Measurements from ENCODE around the gene EEF1AKMT4. TPM values are rescaled to one million over a fixed set of nuclear protein-coding genes. Genes with fewer than 3 reads are reported as not detected.

Gene EEF1AKMT4
- 4.3 and 4.7 TPM in 2 replicates for total RNA-seq

- DNase-seq (ENCODE audit: low read depth), result peak; percentile 95
These were observed at the start of gene EEF1AKMT4 for GRCh38 chr3:184249412-184250166. EEF1AKMT4 (plus strand) TSS chr3:184249672; CDS start chr3:184249695, 23 bp downstream.

DNA sequence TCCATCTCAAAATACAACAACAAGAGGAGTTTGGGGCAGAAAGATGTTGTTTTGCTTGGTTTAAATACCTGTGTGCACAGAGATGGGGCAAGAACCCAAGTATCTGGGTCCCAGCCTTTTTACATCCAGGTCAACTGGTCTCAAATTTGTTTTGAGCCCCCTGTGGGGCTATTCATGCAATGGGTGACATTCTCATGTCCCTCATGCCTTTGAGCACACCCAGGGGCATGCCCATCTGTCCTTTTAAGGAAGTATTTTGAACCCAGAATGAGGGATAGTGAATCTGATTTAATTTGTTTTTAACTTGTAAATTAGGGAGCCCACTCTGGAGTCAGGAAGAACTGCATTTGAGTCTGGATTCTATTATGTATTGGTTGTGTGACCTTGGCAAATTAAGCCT is 48.6 kb upstream of the EEF1AKMT4 start:
- DNase-seq (ENCODE audit: low read depth), result no peak

DNA sequence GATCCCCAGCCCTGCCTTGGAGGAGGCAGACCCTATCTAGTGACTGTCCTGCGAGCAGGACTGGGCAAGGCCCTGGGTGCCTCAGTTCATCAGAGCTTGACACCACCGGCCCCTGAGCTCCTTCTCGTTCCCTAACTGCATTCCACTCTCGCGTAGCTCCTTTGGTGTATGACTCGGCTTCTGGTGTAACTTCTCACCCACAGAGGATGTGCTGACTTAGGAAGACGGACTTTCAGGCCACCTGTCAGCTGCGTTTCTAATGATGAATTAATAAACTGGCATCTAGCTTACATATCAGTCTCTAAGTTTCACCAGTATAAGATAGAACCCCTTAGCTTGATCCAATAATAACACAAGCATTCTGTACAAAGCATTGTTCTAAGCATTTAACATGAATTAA is 45.9 kb upstream of the EEF1AKMT4 start:
- no peak for DNase-seq (ENCODE audit: low read depth)

DNA sequence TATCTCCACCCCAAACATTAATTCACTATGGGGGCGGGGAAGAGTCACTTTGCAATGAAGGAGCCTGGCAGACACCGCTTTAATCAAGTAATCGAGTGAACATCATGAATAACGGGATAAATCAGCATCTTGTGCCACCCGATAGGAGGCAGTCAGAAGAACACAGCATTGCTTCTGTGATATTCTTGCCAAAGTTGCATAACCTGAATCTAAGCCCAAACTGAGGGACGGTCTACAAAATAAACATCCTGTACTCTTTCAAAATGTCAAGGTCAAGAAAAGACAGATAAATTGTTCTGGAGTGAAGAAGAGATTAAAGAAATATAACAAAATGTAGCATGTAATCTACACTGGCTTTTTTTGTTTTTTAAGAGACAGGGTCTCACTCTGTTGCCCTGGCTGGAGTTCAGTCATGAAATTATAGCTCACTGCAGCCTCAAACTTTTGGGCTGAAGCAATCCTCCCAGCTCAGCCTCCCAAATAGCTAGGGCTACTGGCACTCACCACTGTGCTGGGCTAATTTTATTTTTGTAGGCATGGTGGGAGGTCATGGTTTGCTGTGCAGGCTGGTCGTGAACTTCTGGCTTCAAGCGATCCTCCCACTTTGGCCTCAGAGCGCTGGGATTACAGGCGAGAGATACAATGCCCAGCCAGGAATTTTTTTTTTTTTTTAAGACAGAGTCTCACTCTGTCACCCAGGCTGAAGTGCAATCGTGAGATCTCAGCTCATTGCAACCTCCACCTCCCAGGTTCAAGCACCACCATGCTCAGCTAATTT is 40.1 kb upstream of the EEF1AKMT4 start:
- no peak for DNase-seq (ENCODE audit: low read depth)

DNA sequence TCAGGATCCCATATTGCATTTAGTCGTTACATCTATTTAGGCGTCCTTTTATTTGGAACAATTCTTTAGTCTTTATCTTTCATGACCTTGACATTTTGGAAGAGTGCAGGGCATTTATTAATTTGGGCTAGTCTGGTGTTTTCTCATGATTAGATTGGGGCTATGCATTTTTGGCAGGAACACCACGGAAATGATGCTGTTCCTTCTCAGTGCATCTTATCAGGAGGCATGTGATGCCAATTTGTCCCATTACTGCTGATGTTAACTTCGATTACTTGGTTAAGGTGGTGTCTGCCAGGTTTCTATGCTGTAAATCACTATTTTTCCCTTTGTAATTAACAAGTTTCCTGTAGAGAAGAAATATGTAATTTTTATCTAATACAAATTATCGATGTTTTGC is 38.2 kb upstream of the EEF1AKMT4 start:
- no peak for DNase-seq (ENCODE audit: low read depth)

GRCh38 chr3:184211718-184212117 is 37.8 kb upstream of the EEF1AKMT4 start:
- DNase-seq (ENCODE audit: low read depth), result no peak

DNA sequence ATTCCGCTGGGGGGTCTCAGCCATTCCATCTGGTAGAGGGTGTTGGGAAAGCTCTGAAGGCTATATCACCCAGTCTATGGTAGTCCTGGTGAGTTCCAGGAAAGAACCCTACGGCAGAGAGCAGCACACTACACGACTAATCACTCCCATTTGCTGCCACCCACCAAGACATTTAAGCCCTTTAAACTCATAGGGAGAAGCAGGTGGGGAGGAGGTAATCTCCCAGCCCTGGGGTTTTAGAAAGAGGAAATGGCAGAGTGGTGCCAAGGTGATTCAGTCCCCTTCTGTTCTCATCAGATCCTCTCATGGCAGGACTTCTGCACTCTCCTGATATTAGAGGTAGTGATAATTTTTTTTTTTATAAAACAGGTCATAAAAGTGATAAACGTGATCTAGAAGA is 30.7 kb upstream of the EEF1AKMT4 start:
- no peak for DNase-seq (ENCODE audit: low read depth)

- no peak for DNase-seq (ENCODE audit: low read depth)
These were observed 27.0 kb upstream of the EEF1AKMT4 start for GRCh38 chr3:184222521-184222920.

GRCh38 chr3:184223946-184224345 is 25.5 kb upstream of the EEF1AKMT4 start:
- DNase-seq (ENCODE audit: low read depth), result no peak

GRCh38 chr3:184227481-184227935 is 22.0 kb upstream of the EEF1AKMT4 start:
- DNase-seq (ENCODE audit: low read depth), result no peak

DNA sequence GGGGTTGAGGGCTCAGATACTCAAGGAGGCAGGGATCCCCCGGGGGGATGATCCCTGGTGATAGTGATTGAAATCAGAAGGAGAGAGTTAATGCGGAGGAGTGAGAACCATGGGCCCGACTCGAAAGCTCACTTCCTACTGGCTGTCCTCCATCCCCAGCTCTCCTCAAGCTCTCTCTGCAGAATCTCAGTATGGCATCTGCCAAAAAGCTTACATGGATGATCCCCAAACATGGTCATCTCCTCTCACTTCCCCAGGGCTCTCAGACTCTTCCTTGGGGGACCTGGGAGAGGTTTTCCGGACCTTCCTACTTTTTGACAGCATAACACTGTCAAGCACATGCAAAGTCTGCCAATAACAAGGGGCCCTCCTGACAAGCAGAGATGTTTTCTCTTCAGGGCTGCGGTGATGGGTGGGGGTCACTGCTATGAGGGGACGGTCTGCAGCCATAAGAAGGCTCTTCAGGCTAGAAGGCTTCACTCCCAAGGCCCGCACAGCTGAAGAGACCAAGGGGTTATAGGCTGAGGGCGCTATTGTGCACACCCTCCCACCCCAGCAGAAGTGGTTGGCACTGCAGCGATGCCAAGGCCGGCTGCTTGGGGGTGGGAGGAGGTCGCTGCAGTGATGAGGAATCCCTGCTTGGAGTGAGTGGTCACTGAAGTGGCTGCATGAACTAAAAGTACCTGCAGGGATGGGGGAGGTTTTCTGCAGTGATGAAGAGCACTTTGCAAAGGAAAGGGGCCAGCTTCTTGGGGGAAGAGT is 20.9 kb upstream of the EEF1AKMT4 start:
- DNase-seq (ENCODE audit: low read depth), result no peak

GRCh38 chr3:184229394-184230080 is 19.9 kb upstream of the EEF1AKMT4 start, which contains the start of gene VWA5B2:
VWA5B2 (plus strand) TSS chr3:184229585; CDS start chr3:184230529, 944 bp downstream.
- DNase-seq (ENCODE audit: low read depth), result no peak

DNA sequence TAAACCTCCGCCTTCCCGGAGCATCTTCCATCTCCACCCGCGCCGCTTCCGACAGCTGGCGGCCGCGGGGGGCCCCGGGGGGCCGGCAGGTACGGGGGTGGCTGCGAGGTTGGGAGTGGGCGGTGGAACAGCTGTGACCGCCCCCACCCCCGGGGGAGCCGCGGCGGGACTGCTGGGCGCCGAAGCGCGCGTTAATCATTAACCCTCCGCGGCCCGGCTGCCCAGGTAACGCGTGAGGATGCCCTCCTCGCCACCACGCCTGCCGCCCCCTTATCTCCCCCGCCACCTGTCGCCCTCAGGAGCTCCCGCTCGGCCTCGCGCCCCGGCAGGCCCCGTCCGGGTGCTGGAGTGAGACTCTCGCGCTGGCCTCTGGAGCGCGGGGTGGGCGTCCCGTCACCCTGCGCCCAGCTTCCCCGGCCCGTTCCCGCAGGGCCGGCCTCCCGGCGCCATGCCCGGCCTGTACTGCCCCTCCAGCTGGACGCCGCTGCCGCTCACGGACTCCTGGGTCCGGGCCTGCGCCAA is 19.3 kb upstream of the EEF1AKMT4 start:
- DNase-seq (ENCODE audit: low read depth), result no peak

DNA sequence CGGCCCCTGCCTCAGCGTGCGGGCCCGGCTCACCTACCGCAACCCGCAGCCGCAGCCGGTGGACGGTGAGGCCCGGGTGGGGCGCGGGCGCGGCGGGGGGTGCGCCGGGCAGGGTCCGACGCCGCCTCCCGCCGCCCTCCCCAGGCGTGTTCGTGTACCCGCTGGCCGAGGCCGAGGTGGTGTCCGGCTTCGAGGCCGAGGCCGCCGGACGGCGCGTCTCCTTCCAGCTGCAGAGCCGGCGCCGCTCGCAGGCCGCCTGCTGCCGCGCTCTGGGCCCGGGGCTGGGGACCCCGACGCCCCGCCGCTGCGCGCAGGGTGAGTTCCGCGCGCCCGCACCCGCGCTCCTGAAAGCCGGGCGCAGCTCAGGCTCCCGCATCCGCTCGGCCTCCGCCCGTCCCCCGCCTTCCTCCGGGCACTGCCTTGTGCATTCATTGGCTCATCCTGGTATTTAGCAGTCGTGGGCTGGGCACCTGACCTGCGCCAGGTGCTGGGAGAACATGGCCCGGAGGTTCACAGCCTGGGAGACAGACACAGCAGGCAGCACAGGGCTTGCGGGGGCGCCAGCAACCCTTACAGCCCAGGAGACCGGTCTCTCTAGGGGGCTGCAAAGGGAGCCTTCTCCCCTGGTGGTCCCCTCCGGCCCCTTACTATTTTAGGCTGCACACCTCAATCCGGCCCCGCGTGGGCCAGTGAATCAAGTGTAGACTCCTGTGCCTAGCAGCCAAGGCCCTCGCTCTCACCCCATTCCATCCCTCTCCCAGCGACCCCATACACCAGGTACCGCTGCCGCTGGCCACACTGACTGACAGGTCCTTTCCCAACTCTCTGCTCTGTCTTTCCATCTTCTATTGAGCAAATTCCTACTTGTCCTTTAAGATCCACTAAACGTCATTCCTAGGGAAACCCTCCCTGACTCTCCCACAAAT is 18.6 kb upstream of the EEF1AKMT4 start:
- DNase-seq (ENCODE audit: low read depth), result no peak

DNA sequence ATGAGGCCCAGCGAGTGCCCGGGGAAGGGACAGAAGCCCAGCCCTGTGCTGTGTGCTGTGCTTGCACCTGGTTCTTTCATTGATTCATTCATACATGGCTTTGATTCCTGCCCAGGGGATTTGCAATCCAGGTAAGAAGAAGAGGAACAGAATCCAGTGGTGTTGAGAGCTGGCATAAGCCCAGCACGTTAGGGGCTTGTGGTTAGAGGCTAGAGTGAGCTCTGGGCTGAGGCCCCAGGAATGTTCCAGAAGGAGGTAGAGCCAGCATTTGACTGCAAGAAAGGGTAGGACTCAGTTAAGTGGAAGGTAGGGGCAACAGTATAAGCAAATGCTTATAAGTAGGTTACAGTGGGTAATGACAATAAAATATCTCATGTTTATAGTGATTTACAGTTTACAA is 17.8 kb upstream of the EEF1AKMT4 start:
- DNase-seq (ENCODE audit: low read depth), result peak; percentile 16

GRCh38 chr3:184233127-184233843 is 16.2 kb upstream of the EEF1AKMT4 start:
- no peak for DNase-seq (ENCODE audit: low read depth)

GRCh38 chr3:184234224-184234623 is 15.2 kb upstream of the EEF1AKMT4 start:
- peak; percentile 92 for DNase-seq (ENCODE audit: low read depth)

- DNase-seq (ENCODE audit: low read depth), result no peak
These were observed 14.6 kb upstream of the EEF1AKMT4 start for GRCh38 chr3:184234671-184235380.

Measured in renal cortical epithelial cell (primary cell).